Panc1 (cell line): Measurements from ENCODE around the gene CELF2. TPM values are rescaled to one million over a fixed set of nuclear protein-coding genes. Genes with fewer than 3 reads are reported as not detected.

Experiments used
- ATAC-seq: fragments of 200-7000 bp; cut with Tn5 transposase; 2 replicates; pipeline ENCODE4 v1.9.1; 2020; ENCODE audit warnings: mild to moderate bottlenecking, moderate library complexity
- BruUV-seq: library from RNA; stranded (reverse); fragments of 400-500 nt; replicated peaks from 2 replicates; lab custom pipeline; 2021; lab: Mats Ljungman, UMichigan
- CTCF ChIA-PET: fragments of 300-600 bp; sonication (Branson Sonifier 250); formaldehyde crosslinking; loops from one replicate; lab custom pipeline; 2022; ENCODE audit warnings: antibody characterized with exemption; lab: Charles Lee
- POLR2A ChIA-PET: fragments of 300-600 bp; sonication (Branson Sonifier 250); formaldehyde crosslinking; loops from one replicate; lab custom pipeline; 2022; ENCODE audit warnings: antibody characterized with exemption; lab: Charles Lee
- DNase-seq: peaks from one replicate; pipeline ENCODE4 v3.0.0-alpha.2; 2010; ENCODE audit warnings: low read depth, low spot score
- H3K27ac ChIP-seq: 2 replicates; pipeline ENCODE4 v1.5.1; 2011; ENCODE audit warnings: mild to moderate bottlenecking, low read length, inconsistent platforms
- H3K27me3 ChIP-seq: fragments of 200-500 bp; sonication (Bioruptor generic); 2 replicates; pipeline ENCODE4 v1.6.0; 2014; ENCODE audit warnings: low read length, inconsistent platforms; ENCODE audit not compliant: control insufficient read depth, insufficient read depth
- H3K36me3 ChIP-seq: fragments of 200-500 bp; sonication (Bioruptor generic); 2 replicates; pipeline ENCODE4 v1.5.1; 2014; ENCODE audit warnings: inconsistent platforms, mild to moderate bottlenecking, low read length, moderate library complexity; ENCODE audit not compliant: control insufficient read depth, insufficient read depth
- H3K4me1 ChIP-seq: 2 replicates; pipeline ENCODE4 v1.5.1; 2011; ENCODE audit warnings: inconsistent platforms, mild to moderate bottlenecking, low read length, moderate library complexity; ENCODE audit not compliant: control insufficient read depth, insufficient read depth
- H3K4me3 ChIP-seq, 2 experiments: 2 replicates each; pipeline ENCODE4 v1.5.1; 2011 to 2012; ENCODE audit warnings: low read depth in 2 of 2, low read length in 2 of 2, mild to moderate bottlenecking in 2 of 2, inconsistent platforms in 1 of 2, moderate library complexity in 1 of 2
- H3K9me3 ChIP-seq: fragments of 200-500 bp; sonication (Bioruptor generic); 2 replicates; pipeline ENCODE4 v1.5.1; 2014; ENCODE audit warnings: low read depth, mild to moderate bottlenecking, inconsistent platforms, low read length, moderate library complexity; ENCODE audit not compliant: control insufficient read depth, insufficient read depth
- CTCF ChIP-seq: fragments of 450-650 bp; IDR thresholded peaks from 2 replicates; pipeline ENCODE4 v1.5.1; 2017; ENCODE audit warnings: mild to moderate bottlenecking
- POLR2AphosphoS5 ChIP-seq: IDR thresholded peaks from 2 replicates; pipeline ENCODE4 v1.6.1; 2012; ENCODE audit warnings: mild to moderate bottlenecking, low read depth, low read length, moderate library complexity
- REST ChIP-seq, 2 experiments: IDR thresholded peaks; 2 replicates each; pipeline ENCODE4 v1.6.1; 2011 to 2012; ENCODE audit warnings: low read depth in 2 of 2, control low read depth in 1 of 2, low read length in 1 of 2, mild to moderate bottlenecking in 1 of 2, moderate library complexity in 1 of 2; ENCODE audit not compliant: insufficient read depth in 1 of 2
- SIN3A ChIP-seq: IDR thresholded peaks from 2 replicates; pipeline ENCODE4 v1.6.1; 2012; ENCODE audit warnings: low read depth, mild to moderate bottlenecking, low read length, moderate library complexity, borderline replicate concordance; ENCODE audit not compliant: insufficient read depth
- TCF7L2 ChIP-seq: IDR thresholded peaks from 2 replicates; pipeline ENCODE4 v1.6.1; 2011; ENCODE audit warnings: mild to moderate bottlenecking, low read depth, low read length, inconsistent platforms
- in situ Hi-C: cut with HindIII; loops from 2 replicates; pipeline ENCODE4 v1.10.0; 2016; ENCODE audit warnings: low sequenced_read_pairs, low pct_unique_long_range_greater_than_20kb
- intact Hi-C: fragments of 100-400 bp; cut with micrococcal nuclease; formaldehyde crosslinking; loops from one replicate; pipeline ENCODE4 v1.10.0; 2022; ENCODE audit not compliant: unreplicated experiment
- total RNA-seq: library from RNA; stranded (reverse); gene quantifications from one replicate; pipeline ENCODE4 v1.2.1, GENCODE V29; 2021; ENCODE audit not compliant: unreplicated experiment

Gene CELF2
- total RNA-seq, 1 experiment from 2014 or later = 0.44 TPM

GRCh38 chr10:11328264-11329061 lies 310.8 kb downstream of the CELF2 start:
- Histone ChIP-seq H3K27me3 (no peaks in the 10 kb centered on the region), H3K4me1 (no peaks in the 10 kb centered on the region), H3K4me3 (no peak overlapping the region), H3K36me3 (no peaks in the 10 kb centered on the region), H3K27ac (no peak overlapping the region), H3K9me3 (no peaks in the 10 kb centered on the region)
- ChIA-PET POLR2A (no interaction called here), CTCF (interaction anchor here (0.7 kb wide), 1 partner anchor 161 kb away, joined by 3 read pairs; no protein-coding TSS in a partner anchor)
- intact Hi-C loops (no loop called here), in situ Hi-C loops (no loop called here)
- no peak for DNase-seq
- no peak for ATAC-seq
- BruUV-seq = no TSS peak
- no peak for TF ChIP-seq CTCF
- no peak for TF ChIP-seq TCF7L2
- no peak for TF ChIP-seq SIN3A
- no peak for TF ChIP-seq POLR2AphosphoS5
- no peak for TF ChIP-seq REST (IDR thresholded peaks at IDR 0.05; ENCODE audit: insufficient read depth in 1 of 2, low read depth in 2 of 2, low read length in 1 of 2)

GRCh38 chr10:11329062-11329673 lies 311.5 kb downstream of the CELF2 start:
- no peaks in the 10 kb centered on the region for H3K4me1 ChIP-seq
- intact Hi-C loops (no loop called here), in situ Hi-C loops (no loop called here)
- CTCF ChIA-PET = no interaction called here
- no peak for ATAC-seq
- POLR2A ChIA-PET = no interaction called here
- no peaks in the 10 kb centered on the region for H3K9me3 ChIP-seq
- H3K27ac ChIP-seq = no peak overlapping the region
- no peak for DNase-seq
- no TSS peak for BruUV-seq
- H3K36me3 ChIP-seq = no peaks in the 10 kb centered on the region
- TF ChIP-seq REST (IDR thresholded peaks at IDR 0.05; ENCODE audit: insufficient read depth in 1 of 2, low read depth in 2 of 2, low read length in 1 of 2) (no peak), CTCF (no peak), SIN3A (no peak), TCF7L2 (no peak), POLR2AphosphoS5 (no peak)
- no peak overlapping the region for H3K4me3 ChIP-seq
- H3K27me3 ChIP-seq = no peaks in the 10 kb centered on the region
